Activated T-cell treated with anti-CD3 and anti-CD28 coated beads, Interleukin-2, amount 50 U/mL, for 48 hours (primary cell): ENCODE results near the gene MARK4.
"Not testable (repeated sequence)": the region's sequence is repeated elsewhere in the genome, so short reads cannot be mapped to it uniquely, and the experiment has no call there.

Experiments used
- DNase-seq, 2 experiments: peaks; one replicate each; pipeline ENCODE4 v3.0.0-alpha.2; 2020

Gene MARK4

GRCh38 chr19:45306518-45307027, 55.5 kb downstream of the MARK4 start:
- DNase-seq = no peak

- DNase-seq = no peak
Observed at GRCh38 chr19:45307361-45307760, 56.3 kb downstream of the MARK4 start.

GRCh38 chr19:45309322-45309721, 58.3 kb downstream of the MARK4 start:
- DNase-seq = not testable (repeated sequence)

- no peak for DNase-seq
Observed at GRCh38 chr19:45311621-45312020, 60.5 kb downstream of the MARK4 start.

GRCh38 chr19:45312285-45312684, 61.2 kb downstream of the MARK4 start:
- DNase-seq = not testable (repeated sequence)

- DNase-seq = no peak
Observed at GRCh38 chr19:45314708-45315245, 63.7 kb downstream of the MARK4 start.

GRCh38 chr19:45315304-45315703, 64.2 kb downstream of the MARK4 start:
- DNase-seq = no peak

- DNase-seq = no peak
Observed at GRCh38 chr19:45320997-45321775, 70.1 kb downstream of the MARK4 start.

GRCh38 chr19:45321848-45322247, 70.8 kb downstream of the MARK4 start:
- DNase-seq = no peak

- DNase-seq = peak in 1 of 2 experiments; percentile 23
Observed at GRCh38 chr19:45322311-45322710, 71.2 kb downstream of the MARK4 start.

GRCh38 chr19:45322744-45323281, 71.7 kb downstream of the MARK4 start, which contains the start of gene CKM:
TSS of gene CKM (minus strand) at chr19:45322875. CDS start at chr19:45319713, 3,162 bp downstream.
- DNase-seq = no peak

GRCh38 chr19:45323671-45324081, 72.6 kb downstream of the MARK4 start:
- no peak for DNase-seq

- no peak for DNase-seq
Observed at GRCh38 chr19:45324349-45324907, 73.4 kb downstream of the MARK4 start.

GRCh38 chr19:45327404-45328143, 76.5 kb downstream of the MARK4 start:
- no peak for DNase-seq

GRCh38 chr19:45331411-45331810, 80.3 kb downstream of the MARK4 start:
- no peak for DNase-seq

GRCh38 chr19:45333609-45334303, 82.7 kb downstream of the MARK4 start:
- DNase-seq = no peak

- not testable (repeated sequence) for DNase-seq
Observed at GRCh38 chr19:45334881-45335280, 83.8 kb downstream of the MARK4 start.

GRCh38 chr19:45336696-45337251, 85.7 kb downstream of the MARK4 start:
- no peak for DNase-seq

- no peak for DNase-seq
Observed at GRCh38 chr19:45339629-45340028, 88.6 kb downstream of the MARK4 start.

- DNase-seq = peak; percentile 52 to 67
Observed at GRCh38 chr19:45340232-45340898, 89.3 kb downstream of the MARK4 start, which contains the start of gene KLC3. TSS of gene KLC3 (plus strand) at chr19:45340750. CDS start at chr19:45345542, 4,792 bp downstream.

- no peak for DNase-seq
Observed at GRCh38 chr19:45340899-45341453, 89.9 kb downstream of the MARK4 start.
